Heart left ventricle (tissue), 16 donors: ENCODE measurements around the gene HIVEP1. TPM values are rescaled to one million over a fixed set of nuclear protein-coding genes. Genes with fewer than 3 reads are reported as not detected.
A peak's percentile ranks its signal among the peaks of the same experiment; 100 is the strongest.

ENCODE experiments used
- ATAC-seq, 4 donors: fragments of 200-7000 bp; cut with Tn5 transposase; one replicate each; pipeline ENCODE4 v1.9.1; 2020 to 2022; ENCODE audit warnings: moderate library complexity in 4 of 4, mild to moderate bottlenecking in 3 of 4, moderate number of reproducible peaks in 1 of 4
- DNase-seq, 5 donors: peaks; one replicate each; pipeline ENCODE4 v3.0.0-alpha.2; 2020
- H3K27ac ChIP-seq, 12 donors: fragments of 200-600 bp; sonication (generic) in 4 of 12; one replicate each; pipeline versions ENCODE4 v1.5.0 to v1.8.0; 2016 to 2022; ENCODE audit warnings: mild to moderate bottlenecking in 2 of 12
- H3K27me3 ChIP-seq, 9 donors: fragments of 200-600 bp; sonication (generic) in 2 of 9; one replicate each; pipeline versions ENCODE4 v1.5.1 to v1.8.0; 2016 to 2022; ENCODE audit warnings: mild to moderate bottlenecking in 3 of 9
- H3K36me3 ChIP-seq, 9 donors: fragments of 200-600 bp; sonication (generic) in 2 of 9; one replicate each; pipeline versions ENCODE4 v1.5.0 to v1.8.0; 2018 to 2022; ENCODE audit warnings: mild to moderate bottlenecking in 2 of 9
- H3K4me1 ChIP-seq, 12 donors: fragments of 200-600 bp; sonication (generic) in 4 of 12; one replicate each; pipeline versions ENCODE4 v1.5.0 to v1.8.0; 2016 to 2022; ENCODE audit warnings: mild to moderate bottlenecking in 3 of 12
- H3K4me3 ChIP-seq, 12 donors: fragments of 200-600 bp; sonication (generic) in 4 of 12; one replicate each; pipeline versions ENCODE4 v1.5.0 to v1.8.0; 2017 to 2022; ENCODE audit warnings: mild to moderate bottlenecking in 9 of 12, moderate library complexity in 4 of 12
- H3K9me3 ChIP-seq, 12 donors: fragments of 200-600 bp; sonication (generic) in 4 of 12; one replicate each; pipeline versions ENCODE4 v1.5.0 to v1.8.0; 2016 to 2022; ENCODE audit warnings: mild to moderate bottlenecking in 1 of 12
- CTCF ChIP-seq, 12 donors: fragments of 200-600 bp; sonication (generic) in 4 of 12; IDR thresholded peaks; one replicate each; pipeline versions ENCODE4 v1.5.0 to v1.8.0; 2018 to 2022; ENCODE audit warnings: antibody characterized with exemption in 12 of 12, mild to moderate bottlenecking in 5 of 12
- POLR2A ChIP-seq, 2 donors: fragments of 450-650 bp; IDR thresholded peaks; one replicate each; pipeline ENCODE4 v1.6.1; 2017; ENCODE audit warnings: antibody characterized with exemption in 2 of 2, mild to moderate bottlenecking in 2 of 2, moderate library complexity in 2 of 2
- WGBS, 4 donors: extraction: QIAGEN DNeasy Blood & Tissue Kit in 2 of 4; methylation state at CpG; one replicate each; pipeline versions ENCODE4 v1.1.5 to v1.1.7; 2013 to 2018; 5-methylcytosine and 5-hydroxymethylcytosine counted together
- intact Hi-C, 10 donors: fragments of 100-400 bp; cut with DNase I; formaldehyde crosslinking; loops; one replicate each; pipeline versions ENCODE4 v1.11.1 to v1.14.2; 2022
- polyA plus RNA-seq, 2 donors: library from polyadenylated mRNA; stranded (reverse); fragments of 200-250 nt; gene quantifications; one replicate each; pipeline ENCODE4 v1.2.3, GENCODE V29; 2013
- total RNA-seq, 9 donors: library from RNA; depleted of rRNA in 2 of 9; stranded (reverse); fragments of >200 nt in 2 of 9; fragmentation: NEBNext Ultra II Directional in 3 of 9; extraction: Animal tissue kit (Norgen Biotek cat#: 25700) in 3 of 9; gene quantifications; one replicate each; pipeline versions ENCODE4 v1.1.0 to v1.2.4, GENCODE V29; 2016 to 2023
- donor health status: ischemic (EF 13 %, LVEDD 7.1; RV severe dilation, severe dysfunction).
- donor health status: healthy with polysubstance abuse.
- donor health status: DM: no; HTN: yes; CAD: no.
- donor health status: DM: no; HTN: no; CAD: no.
- donor health status: ischemic (EF 25% LVEDD 6.9; RV normal size, moderate dysfunction).
- donor health status: ischemic (EF 25% LVEDD 5.7; RV mildly dilated, moderate dysfunction).
- donor health status: healthy.
- donor health status: DM: yes; HTN: yes; CAD: no.
- donor health status: ischemic (EF 35%, LVEDD 5.7; RV mildly dilated, moderate dysfunction).
- donor health status: nonischemic (EF 11% LVEDD 7.7; RV severe dilation, severe dysfunction).
- donor health status: DM: yes; HTN: yes; CAD: no.
- donor health status: PGD.
- donor health status: ischemic (EF 29% LVEDD 5.4; RV normal size, mild dysfunction).
- donor health status: nonischemic (EF 23%, LVEDD 6.1; RV moderate dilation, normal function).

HIVEP1 gene
- total and polyA plus RNA-seq, 11 donors, result 3.5 to 22.8 (median 12.5) TPM

GRCh38 chr6:11965499-11965898 is 46.6 kb upstream of the HIVEP1 start:
- H3K4me3 ChIP-seq, result no peak overlapping the region
- H3K4me1 ChIP-seq, result peaks cover 0 to 18% (median 3%) of the 10 kb centered on the region in 12 donors
- no peaks in the 10 kb centered on the region for H3K27me3 ChIP-seq
- no peak for TF ChIP-seq CTCF (IDR thresholded peaks at IDR 0.05)
- no peak for TF ChIP-seq POLR2A (IDR thresholded peaks at IDR 0.05)
- no peak for ATAC-seq
- H3K27ac ChIP-seq, result no peak overlapping the region
- intact Hi-C loops, result no loop called here
- no peaks in the 10 kb centered on the region for H3K9me3 ChIP-seq
- DNase-seq, result no peak
- no peaks in the 10 kb centered on the region for H3K36me3 ChIP-seq
- 80 to 97% (median 95%) methylated on average over 2 of the region's 2 CpGs for WGBS, 4 donors

GRCh38 chr6:11968241-11968806 is 43.8 kb upstream of the HIVEP1 start:
- ATAC-seq (peak in 2 of 4 donors; percentile 29 to 58), DNase-seq (no peak)
- WGBS, 4 donors, result 75 to 88% (median 77%) methylated on average over 3 of the region's 3 CpGs
- Histone ChIP-seq H3K27me3 (no peaks in the 10 kb centered on the region), H3K9me3 (no peaks in the 10 kb centered on the region), H3K36me3 (no peaks in the 10 kb centered on the region), H3K4me1 (peaks cover 0 to 18% (median 3%) of the 10 kb centered on the region in 12 donors), H3K27ac (peak overlapping the region in 4 of 12 donors; percentile 17 to 63 (median 44)), H3K4me3 (no peak overlapping the region)
- intact Hi-C loops, result no loop called here
- no peak for TF ChIP-seq POLR2A (IDR thresholded peaks at IDR 0.05)
- TF ChIP-seq CTCF (IDR thresholded peaks at IDR 0.05), result no peak

GRCh38 chr6:11969092-11969491 is 43.0 kb upstream of the HIVEP1 start:
- DNase-seq, result peak in 2 of 5 donors; percentile 19 to 37
- Histone ChIP-seq H3K27me3 (no peaks in the 10 kb centered on the region), H3K4me1 (peaks cover 0 to 18% (median 7%) of the 10 kb centered on the region in 12 donors), H3K9me3 (no peaks in the 10 kb centered on the region), H3K27ac (peak overlapping the region in 8 of 12 donors; percentile 16 to 63 (median 37)), H3K4me3 (peak overlapping the region in 7 of 12 donors; percentile 5 to 36 (median 17)), H3K36me3 (no peaks in the 10 kb centered on the region)
- no peak for TF ChIP-seq CTCF (IDR thresholded peaks at IDR 0.05)
- TF ChIP-seq POLR2A (IDR thresholded peaks at IDR 0.05), result no peak
- intact Hi-C loops, result no loop called here
- peak in 2 of 4 donors; percentile 59 to 63 for ATAC-seq
- WGBS, 4 donors, result 32 to 52% (median 44%) methylated on average over 2 of the region's 2 CpGs

- TF ChIP-seq CTCF (IDR thresholded peaks at IDR 0.05), result no peak
- TF ChIP-seq POLR2A (IDR thresholded peaks at IDR 0.05), result no peak
Observed at GRCh38 chr6:11970114-11970513, 42.0 kb upstream of the HIVEP1 start.

More at GRCh38 chr6:11970114-11970513, 42.0 kb upstream of the HIVEP1 start:
- Histone ChIP-seq H3K9me3 (no peaks in the 10 kb centered on the region), H3K27ac (no peak overlapping the region), H3K27me3 (no peaks in the 10 kb centered on the region), H3K4me1 (peaks cover 0 to 18% (median 8%) of the 10 kb centered on the region in 12 donors), H3K4me3 (no peak overlapping the region), H3K36me3 (no peaks in the 10 kb centered on the region)
- intact Hi-C loops, result no loop called here
- no peak for ATAC-seq
- no peak for DNase-seq
- 85 to 93% (median 91%) methylated on average over 3 of the region's 3 CpGs for WGBS, 4 donors
